Urinary bladder (tissue), 4 donors: ENCODE measurements around the gene SIGLEC1. TPM values are rescaled to one million over a fixed set of nuclear protein-coding genes. Genes with fewer than 3 reads are reported as not detected.

ENCODE experiments used
- DNase-seq: peaks from one replicate; pipeline ENCODE4 v3.0.0-alpha.2; 2015; ENCODE audit errors: extremely low spot score
- H3K27ac ChIP-seq: one replicate; pipeline ENCODE4 v1.5.1; 2013; ENCODE audit warnings: low read depth, mild to moderate bottlenecking, moderate library complexity
- H3K36me3 ChIP-seq: one replicate; pipeline ENCODE4 v1.6.1; 2013; ENCODE audit warnings: mild to moderate bottlenecking, moderate library complexity; ENCODE audit not compliant: insufficient read depth
- H3K4me1 ChIP-seq: one replicate; pipeline ENCODE4 v1.6.1; 2013; ENCODE audit warnings: mild to moderate bottlenecking, moderate library complexity; ENCODE audit not compliant: insufficient read depth
- H3K4me3 ChIP-seq: one replicate; pipeline ENCODE4 v1.5.1; 2013; ENCODE audit warnings: low read depth, low read length
- WGBS: extraction: QIAGEN DNeasy Blood & Tissue Kit; methylation state at CpG from one replicate; pipeline ENCODE4 v1.1.7; 2013; 5-methylcytosine and 5-hydroxymethylcytosine counted together
- polyA plus RNA-seq: library from polyadenylated mRNA; stranded (reverse); fragments of 200-250 nt; gene quantifications from one replicate; pipeline ENCODE4 v1.2.3, GENCODE V29; 2013
- total RNA-seq: library from RNA; depleted of rRNA; stranded (reverse); fragments of >200 nt; gene quantifications from one replicate; pipeline ENCODE4 v1.2.3, GENCODE V29; 2014
- donor health status: healthy with polysubstance abuse.
- donor health status: healthy.

Gene SIGLEC1
- total and polyA plus RNA-seq, 2 donors = 3.2 to 7.6 TPM

DNA sequence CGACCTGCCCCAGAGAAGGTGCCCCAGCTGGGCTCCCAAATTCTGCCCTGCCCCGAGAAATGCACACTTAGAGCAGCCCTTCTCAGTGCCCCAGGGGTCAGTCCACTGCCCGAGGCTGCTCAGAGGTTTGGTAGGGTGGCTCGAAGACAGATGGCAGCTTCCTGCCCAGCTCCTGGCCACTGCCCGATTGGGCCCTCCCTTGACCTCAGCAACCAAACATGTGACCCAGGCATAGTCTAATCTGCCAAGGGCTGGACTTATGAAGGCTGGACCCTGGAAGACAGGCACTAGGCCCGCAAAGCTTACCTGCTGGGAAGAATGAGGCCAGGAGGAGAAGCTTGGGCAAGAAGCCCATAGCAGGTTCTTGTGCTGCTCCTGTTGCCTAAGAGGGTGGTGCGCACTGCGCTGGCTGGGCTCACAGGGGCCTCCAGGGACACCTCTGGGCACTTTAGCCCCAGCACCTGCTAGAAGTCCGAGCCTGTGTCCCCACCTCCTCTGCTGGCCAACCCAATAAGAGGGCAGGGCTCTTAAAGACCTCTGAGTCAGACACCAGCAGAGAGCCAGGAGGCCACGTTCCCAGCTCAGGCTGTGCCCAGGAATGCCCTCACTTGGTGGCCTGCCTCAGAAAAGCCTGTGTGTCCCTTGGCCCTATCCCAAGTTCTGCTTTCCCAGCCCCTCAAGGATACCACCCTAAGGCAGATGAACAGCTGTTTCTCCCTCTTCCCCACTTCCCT is 5.5 kb downstream of the SIGLEC1 start:
- Histone ChIP-seq H3K27ac (no peak overlapping the region), H3K36me3 (no peaks in the 10 kb centered on the region), H3K4me3 (no peak overlapping the region), H3K4me1 (no peaks in the 10 kb centered on the region)
- no peak for DNase-seq
- WGBS = 79% methylated on average over 10 of the region's 10 CpGs

- no peak for DNase-seq
- 95% methylated on average over 31 of the region's 31 CpGs for WGBS
- Histone ChIP-seq H3K36me3 (no peaks in the 10 kb centered on the region), H3K4me3 (no peak overlapping the region), H3K4me1 (no peaks in the 10 kb centered on the region), H3K27ac (no peak overlapping the region)
Observed at GRCh38 chr20:3705970-3706739, 6.2 kb downstream of the SIGLEC1 start.

DNA sequence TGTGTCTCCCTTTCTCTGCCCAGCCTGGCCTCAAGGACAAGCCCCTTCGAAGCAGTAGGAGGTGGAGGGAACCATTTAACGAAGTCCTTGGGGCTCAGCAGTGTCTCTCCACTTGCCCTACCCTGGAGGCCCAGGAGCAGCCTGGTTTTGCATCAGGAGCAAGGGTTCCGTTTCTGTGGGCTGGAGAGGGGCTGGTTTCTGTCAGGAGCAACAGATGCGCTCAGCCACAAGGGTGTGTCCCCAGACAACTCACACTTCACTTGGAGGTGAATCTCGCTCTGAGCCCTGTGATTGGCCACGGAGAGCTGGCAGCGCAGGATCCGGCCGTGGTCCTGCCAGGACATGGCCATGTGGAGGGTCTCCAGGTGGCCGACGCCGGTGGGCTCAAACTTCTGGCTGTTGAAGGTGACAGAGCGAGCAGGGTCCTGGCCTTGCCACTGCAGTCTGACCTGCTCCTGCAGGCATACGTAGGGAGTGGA is 6.9 kb downstream of the SIGLEC1 start:
- Histone ChIP-seq H3K4me3 (no peak overlapping the region), H3K4me1 (no peaks in the 10 kb centered on the region), H3K36me3 (no peaks in the 10 kb centered on the region), H3K27ac (no peak overlapping the region)
- WGBS = 78% methylated on average over 14 of the region's 14 CpGs
- DNase-seq = no peak

DNA sequence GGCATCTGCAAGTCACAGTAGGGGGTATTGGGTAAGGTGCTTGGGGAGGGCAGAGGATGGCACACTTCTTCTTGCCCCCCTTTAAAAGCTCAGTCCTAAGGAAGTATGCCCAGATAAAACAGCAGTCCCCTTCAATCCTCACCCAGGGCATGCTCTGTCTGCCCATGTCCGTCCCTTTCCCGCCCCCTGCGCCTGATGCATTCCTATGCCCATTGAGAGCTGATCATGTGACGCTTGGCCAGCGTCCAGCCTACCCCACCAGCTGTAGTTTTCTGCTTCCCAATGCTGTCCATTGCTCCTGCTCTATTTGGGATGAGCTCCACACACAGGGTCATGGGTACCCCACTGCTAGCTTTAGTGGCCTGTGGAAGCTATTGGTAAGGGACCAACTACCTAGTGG is 8.3 kb downstream of the SIGLEC1 start:
- Histone ChIP-seq H3K4me1 (no peaks in the 10 kb centered on the region), H3K36me3 (no peaks in the 10 kb centered on the region), H3K4me3 (no peak overlapping the region), H3K27ac (no peak overlapping the region)
- 77% methylated on average over 5 of the region's 5 CpGs for WGBS
- DNase-seq = no peak

DNA sequence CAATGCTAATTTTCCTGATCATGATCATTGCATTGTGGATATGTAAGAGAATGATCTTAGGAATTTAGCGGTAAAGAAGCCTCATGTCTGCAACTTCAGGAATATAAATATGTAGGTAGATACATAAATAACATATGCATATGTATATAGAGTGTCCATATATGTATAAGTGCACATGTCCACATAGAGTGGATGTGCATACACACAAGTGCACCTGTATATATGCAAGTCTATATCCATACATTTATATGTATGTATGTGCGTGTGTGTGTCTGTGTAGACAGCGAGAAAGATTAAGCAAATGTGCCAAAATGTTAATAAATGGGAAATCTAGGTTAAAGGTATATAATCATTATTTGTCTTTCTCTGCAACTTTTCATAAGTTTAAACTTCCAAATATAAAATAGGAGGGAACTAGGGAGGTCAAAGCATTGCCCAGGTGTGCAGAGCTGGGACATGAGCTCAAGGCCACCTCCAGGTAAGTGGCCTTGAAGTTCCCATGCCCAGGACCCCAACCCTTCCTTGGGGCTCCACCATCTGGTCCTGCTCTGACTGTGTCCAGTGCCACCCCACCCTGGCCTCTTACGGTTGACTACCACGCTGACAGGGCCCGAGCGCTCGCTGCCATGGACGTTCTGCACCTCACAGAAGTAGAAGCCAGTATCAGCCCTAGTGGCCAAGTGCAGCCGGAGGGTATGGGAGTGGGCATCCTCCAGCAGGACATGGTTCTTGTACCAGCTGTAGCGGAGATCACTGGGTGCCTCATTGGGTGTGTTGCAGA is 9.6 kb downstream of the SIGLEC1 start:
- no peak overlapping the region for H3K27ac ChIP-seq
- no peaks in the 10 kb centered on the region for H3K36me3 ChIP-seq
- DNase-seq = no peak
- no peaks in the 10 kb centered on the region for H3K4me1 ChIP-seq
- no peak overlapping the region for H3K4me3 ChIP-seq
- 94% methylated on average over 11 of the region's 11 CpGs for WGBS

- no peaks in the 10 kb centered on the region for H3K4me1 ChIP-seq
- no peaks in the 10 kb centered on the region for H3K36me3 ChIP-seq
- 87% methylated on average over 13 of the region's 13 CpGs for WGBS
- no peak overlapping the region for H3K4me3 ChIP-seq
- H3K27ac ChIP-seq = no peak overlapping the region
- no peak for DNase-seq
Observed at GRCh38 chr20:3701061-3701998, 11.1 kb downstream of the SIGLEC1 start.

DNA sequence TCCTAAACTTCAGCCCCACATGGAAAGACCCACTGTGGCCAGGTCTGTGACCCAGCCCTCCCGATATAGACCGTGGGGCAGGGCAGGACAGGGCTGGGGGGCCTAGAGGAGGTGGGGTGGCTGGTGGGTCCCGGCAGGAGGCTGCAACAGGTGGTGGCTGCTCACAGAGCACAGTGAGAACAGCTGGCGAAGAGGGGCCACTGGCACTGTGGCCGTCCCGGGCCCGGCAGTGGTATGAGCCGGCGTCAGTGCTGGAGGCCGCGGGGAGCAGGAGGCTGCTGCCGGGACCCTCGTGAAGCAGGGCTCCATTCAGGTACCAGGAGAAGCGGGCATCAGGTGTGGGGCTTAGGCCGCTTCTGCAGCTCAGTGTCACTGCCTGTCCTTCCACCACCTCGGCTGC is 13.4 kb downstream of the SIGLEC1 start:
- DNase-seq = no peak
- no peak overlapping the region for H3K4me3 ChIP-seq
- H3K36me3 ChIP-seq = no peaks in the 10 kb centered on the region
- H3K4me1 ChIP-seq = no peaks in the 10 kb centered on the region
- H3K27ac ChIP-seq = no peak overlapping the region
- 96% methylated on average over 16 of the region's 16 CpGs for WGBS

DNA sequence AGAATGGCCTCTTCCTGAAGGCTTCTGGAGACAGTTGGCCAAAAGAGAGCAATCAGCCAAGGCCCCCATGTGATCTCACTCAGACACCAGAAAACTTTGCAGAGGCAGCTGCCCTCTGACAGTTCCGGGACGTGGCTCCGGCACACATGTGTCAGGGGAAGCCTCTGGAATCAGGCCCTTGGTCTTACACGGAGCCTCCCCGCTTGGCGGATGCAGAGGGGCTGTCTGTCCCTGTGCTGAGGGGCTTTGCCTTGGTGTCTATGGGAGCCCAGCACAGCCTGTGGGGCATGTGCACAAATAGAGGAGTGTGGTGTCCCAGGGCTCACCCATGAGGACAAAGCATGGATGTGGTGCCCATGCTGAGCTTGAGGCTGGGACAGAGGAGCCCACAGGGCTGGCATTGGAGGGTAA is 13.8 kb downstream of the SIGLEC1 start:
- Histone ChIP-seq H3K4me3 (no peak overlapping the region), H3K4me1 (no peaks in the 10 kb centered on the region), H3K36me3 (no peaks in the 10 kb centered on the region), H3K27ac (no peak overlapping the region)
- 57% methylated on average over 6 of the region's 6 CpGs for WGBS
- DNase-seq = no peak

GRCh38 chr20:3697588-3698305 is 14.7 kb downstream of the SIGLEC1 start:
- Histone ChIP-seq H3K27ac (no peak overlapping the region), H3K4me1 (no peaks in the 10 kb centered on the region), H3K36me3 (no peaks in the 10 kb centered on the region), H3K4me3 (no peak overlapping the region)
- WGBS = 70% methylated on average over 18 of the region's 18 CpGs
- DNase-seq = no peak

DNA sequence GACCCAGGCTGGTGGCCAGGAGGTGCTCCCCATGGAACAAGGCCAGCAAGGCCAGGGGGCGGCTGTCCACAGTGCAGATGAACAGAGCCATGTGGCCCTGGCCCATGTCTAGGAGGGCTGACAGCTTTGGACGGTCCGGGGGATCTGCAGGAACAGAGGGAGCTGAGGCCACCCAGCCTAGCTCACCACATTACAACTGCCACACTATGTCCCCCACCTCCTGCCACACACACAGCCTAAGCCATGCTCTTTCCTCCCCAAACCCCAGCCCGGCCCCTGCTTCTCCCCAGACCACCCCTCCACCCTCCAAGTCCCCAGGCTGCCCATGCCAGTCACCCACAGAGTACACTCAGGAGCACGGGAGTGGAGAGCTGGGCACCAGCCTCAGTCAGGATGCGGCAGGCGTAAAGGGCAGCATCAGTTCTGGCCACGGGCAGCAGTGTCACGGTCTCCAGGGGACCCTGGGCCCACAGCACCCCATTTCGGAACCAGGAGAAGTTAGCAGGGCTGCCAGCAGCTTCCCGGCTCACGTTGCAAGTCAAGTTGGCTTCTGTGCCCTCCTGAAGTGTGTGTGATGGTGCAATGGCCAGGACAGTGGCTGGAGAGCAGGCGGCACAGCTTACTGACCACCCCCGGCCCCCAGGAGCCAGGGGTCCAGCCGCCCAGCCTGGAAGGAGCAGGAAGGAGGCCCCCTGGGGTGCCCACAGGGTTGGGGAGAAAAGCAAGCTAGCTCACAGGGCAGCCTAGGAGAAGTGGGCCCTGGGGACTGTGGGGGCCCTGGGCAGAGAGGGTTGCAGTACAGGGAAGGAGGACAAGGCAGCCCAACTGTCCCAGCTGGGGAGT is 15.4 kb downstream of the SIGLEC1 start:
- no peak for DNase-seq
- 92% methylated on average over 15 of the region's 15 CpGs for WGBS
- H3K27ac ChIP-seq = no peak overlapping the region

GRCh38 chr20:3696200-3696599 is 16.2 kb downstream of the SIGLEC1 start:
- no peaks in the 10 kb centered on the region for H3K36me3 ChIP-seq
- 96% methylated on average over 1 of the region's 1 CpG for WGBS
- H3K27ac ChIP-seq = no peak overlapping the region
- H3K4me1 ChIP-seq = no peaks in the 10 kb centered on the region
- H3K4me3 ChIP-seq = no peak overlapping the region
- no peak for DNase-seq

More for the DNA sequence above, 15.4 kb downstream of the SIGLEC1 start:
- Histone ChIP-seq H3K4me3 (no peak overlapping the region), H3K36me3 (no peaks in the 10 kb centered on the region), H3K4me1 (no peaks in the 10 kb centered on the region)

- H3K27ac ChIP-seq = no peak overlapping the region
- H3K36me3 ChIP-seq = no peaks in the 10 kb centered on the region
- no peak for DNase-seq
- no peaks in the 10 kb centered on the region for H3K4me1 ChIP-seq
- WGBS = 98% methylated on average over 5 of the region's 5 CpGs
- no peak overlapping the region for H3K4me3 ChIP-seq
Observed at GRCh38 chr20:3694864-3695263, 17.5 kb downstream of the SIGLEC1 start.
